GM18508 (cell line): ENCODE measurements around the gene ATP7B.
"Not testable (repeated sequence)": the region's sequence is repeated elsewhere in the genome, so short reads cannot be mapped to it uniquely, and the experiment has no call there.

Source experiments
- ATAC-seq: cut with Tn5 transposase; IDR thresholded peaks from one replicate; pipeline ENCODE4 v1.9.1; 2021; ENCODE audit warnings: moderate number of reproducible peaks; ENCODE audit not compliant: insufficient read depth, unreplicated experiment

Gene ATP7B

GRCh38 chr13:52010890-52011631 is at the start of gene ATP7B:
Gene ATP7B (minus strand): TSS chr13:52011450. CDS start chr13:52011337, 113 bp downstream.
- ATAC-seq, result no peak

GRCh38 chr13:52053460-52053859 is 42.2 kb upstream of the ATP7B start:
- ATAC-seq, result no peak

GRCh38 chr13:52051400-52051799 is 40.1 kb upstream of the ATP7B start:
- ATAC-seq, result no peak

- no peak for ATAC-seq
Observed at GRCh38 chr13:52048516-52048915, 37.3 kb upstream of the ATP7B start.

GRCh38 chr13:52047463-52047862 is 36.2 kb upstream of the ATP7B start:
- no peak for ATAC-seq

- no peak for ATAC-seq
Observed at GRCh38 chr13:52043675-52044074, 32.4 kb upstream of the ATP7B start.

GRCh38 chr13:52036037-52036436 is 24.8 kb upstream of the ATP7B start:
- no peak for ATAC-seq

GRCh38 chr13:52034616-52035226 is 23.5 kb upstream of the ATP7B start:
- no peak for ATAC-seq

GRCh38 chr13:52033039-52033438 is 21.8 kb upstream of the ATP7B start:
- no peak for ATAC-seq

- ATAC-seq, result not testable (repeated sequence)
Observed at GRCh38 chr13:52030401-52030800, 19.2 kb upstream of the ATP7B start.

- ATAC-seq, result no peak
Observed at GRCh38 chr13:52029569-52029968, 18.3 kb upstream of the ATP7B start.

GRCh38 chr13:52027832-52028231 is 16.6 kb upstream of the ATP7B start:
- no peak for ATAC-seq

- ATAC-seq, result no peak
Observed at GRCh38 chr13:52026246-52026626, 15.0 kb upstream of the ATP7B start.

GRCh38 chr13:52025475-52026245 is 14.4 kb upstream of the ATP7B start:
- ATAC-seq, result no peak

- no peak for ATAC-seq
Observed at GRCh38 chr13:52024481-52024880, 13.2 kb upstream of the ATP7B start, which contains the start of gene UTP14C. Gene UTP14C (plus strand): TSS chr13:52024691. CDS start chr13:52028805, 4,114 bp downstream.

- no peak for ATAC-seq
Observed at GRCh38 chr13:52022356-52022755, 11.1 kb upstream of the ATP7B start.

GRCh38 chr13:52020191-52020590 is 8.9 kb upstream of the ATP7B start:
- ATAC-seq, result no peak

- ATAC-seq, result no peak
Observed at GRCh38 chr13:52016296-52016695, 5.0 kb upstream of the ATP7B start.

GRCh38 chr13:52012512-52012836 is 1.2 kb upstream of the ATP7B start:
- ATAC-seq, result no peak

- ATAC-seq, result peak; percentile 97
Observed at GRCh38 chr13:52011632-52012511, 622 bp upstream of the ATP7B start, which contains the start of gene ALG11. Gene ALG11 (plus strand): TSS chr13:52012398. CDS start chr13:52012419, 21 bp downstream.
